ENCODE results near the gene NOP14.

DNA sequence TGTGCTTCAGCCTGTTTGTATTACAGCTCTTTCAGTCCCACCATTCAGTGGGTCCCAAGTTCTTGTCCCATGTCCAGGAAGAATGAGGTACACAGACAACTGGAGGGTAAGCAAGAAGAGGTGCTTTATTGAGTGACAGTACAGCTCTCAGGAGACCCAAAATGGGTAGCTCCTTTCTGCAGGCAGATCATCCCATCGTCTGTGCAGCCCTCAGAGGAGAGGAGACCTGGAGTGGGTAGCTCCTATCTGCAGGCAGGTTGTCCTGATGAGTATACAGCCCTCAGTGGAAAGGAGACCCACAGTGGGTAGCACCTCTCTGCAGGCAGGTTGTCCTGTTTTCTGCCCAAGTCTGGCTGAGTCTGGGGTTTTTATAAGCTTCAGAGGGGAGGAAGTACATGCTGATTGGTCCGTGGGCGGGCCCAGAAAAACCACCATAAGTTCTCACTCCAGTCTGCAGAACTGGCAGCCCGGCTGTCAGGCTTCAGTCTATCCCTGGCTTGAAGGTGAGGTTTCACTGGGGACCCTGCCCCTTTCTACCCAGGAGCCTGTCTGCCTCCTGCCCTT, 18.1 kb upstream of the NOP14 start:
- TF ChIP-seq, protein P1, sequence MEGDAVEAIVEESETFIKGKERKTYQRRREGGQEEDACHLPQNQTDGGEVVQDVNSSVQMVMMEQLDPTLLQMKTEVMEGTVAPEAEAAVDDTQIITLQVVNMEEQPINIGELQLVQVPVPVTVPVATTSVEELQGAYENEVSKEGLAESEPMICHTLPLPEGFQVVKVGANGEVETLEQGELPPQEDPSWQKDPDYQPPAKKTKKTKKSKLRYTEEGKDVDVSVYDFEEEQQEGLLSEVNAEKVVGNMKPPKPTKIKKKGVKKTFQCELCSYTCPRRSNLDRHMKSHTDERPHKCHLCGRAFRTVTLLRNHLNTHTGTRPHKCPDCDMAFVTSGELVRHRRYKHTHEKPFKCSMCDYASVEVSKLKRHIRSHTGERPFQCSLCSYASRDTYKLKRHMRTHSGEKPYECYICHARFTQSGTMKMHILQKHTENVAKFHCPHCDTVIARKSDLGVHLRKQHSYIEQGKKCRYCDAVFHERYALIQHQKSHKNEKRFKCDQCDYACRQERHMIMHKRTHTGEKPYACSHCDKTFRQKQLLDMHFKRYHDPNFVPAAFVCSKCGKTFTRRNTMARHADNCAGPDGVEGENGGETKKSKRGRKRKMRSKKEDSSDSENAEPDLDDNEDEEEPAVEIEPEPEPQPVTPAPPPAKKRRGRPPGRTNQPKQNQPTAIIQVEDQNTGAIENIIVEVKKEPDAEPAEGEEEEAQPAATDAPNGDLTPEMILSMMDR (IDR thresholded peaks at IDR 0.05; ENCODE audit: insufficient read depth, low read length), result no peak
- TF ChIP-seq POLR2AphosphoS5 (IDR thresholded peaks at IDR 0.05; ENCODE audit: low read depth) (no peak), SPI1 (IDR thresholded peaks at IDR 0.05; ENCODE audit: borderline replicate concordance, low read depth) (no peak), GABPA (IDR thresholded peaks at IDR 0.05; ENCODE audit: low read depth) (no peak)
- TF ChIP-seq, protein P2, sequence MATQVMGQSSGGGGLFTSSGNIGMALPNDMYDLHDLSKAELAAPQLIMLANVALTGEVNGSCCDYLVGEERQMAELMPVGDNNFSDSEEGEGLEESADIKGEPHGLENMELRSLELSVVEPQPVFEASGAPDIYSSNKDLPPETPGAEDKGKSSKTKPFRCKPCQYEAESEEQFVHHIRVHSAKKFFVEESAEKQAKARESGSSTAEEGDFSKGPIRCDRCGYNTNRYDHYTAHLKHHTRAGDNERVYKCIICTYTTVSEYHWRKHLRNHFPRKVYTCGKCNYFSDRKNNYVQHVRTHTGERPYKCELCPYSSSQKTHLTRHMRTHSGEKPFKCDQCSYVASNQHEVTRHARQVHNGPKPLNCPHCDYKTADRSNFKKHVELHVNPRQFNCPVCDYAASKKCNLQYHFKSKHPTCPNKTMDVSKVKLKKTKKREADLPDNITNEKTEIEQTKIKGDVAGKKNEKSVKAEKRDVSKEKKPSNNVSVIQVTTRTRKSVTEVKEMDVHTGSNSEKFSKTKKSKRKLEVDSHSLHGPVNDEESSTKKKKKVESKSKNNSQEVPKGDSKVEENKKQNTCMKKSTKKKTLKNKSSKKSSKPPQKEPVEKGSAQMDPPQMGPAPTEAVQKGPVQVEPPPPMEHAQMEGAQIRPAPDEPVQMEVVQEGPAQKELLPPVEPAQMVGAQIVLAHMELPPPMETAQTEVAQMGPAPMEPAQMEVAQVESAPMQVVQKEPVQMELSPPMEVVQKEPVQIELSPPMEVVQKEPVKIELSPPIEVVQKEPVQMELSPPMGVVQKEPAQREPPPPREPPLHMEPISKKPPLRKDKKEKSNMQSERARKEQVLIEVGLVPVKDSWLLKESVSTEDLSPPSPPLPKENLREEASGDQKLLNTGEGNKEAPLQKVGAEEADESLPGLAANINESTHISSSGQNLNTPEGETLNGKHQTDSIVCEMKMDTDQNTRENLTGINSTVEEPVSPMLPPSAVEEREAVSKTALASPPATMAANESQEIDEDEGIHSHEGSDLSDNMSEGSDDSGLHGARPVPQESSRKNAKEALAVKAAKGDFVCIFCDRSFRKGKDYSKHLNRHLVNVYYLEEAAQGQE (IDR thresholded peaks at IDR 0.05; ENCODE audit: insufficient replicate concordance, low read depth), result no peak
